ELF-1 (cell line): Measurements from ENCODE around the gene SHF.

Experiments used
- DNase-seq: peaks from one replicate; pipeline ENCODE4 v3.0.0-alpha.2; 2016; ENCODE audit warnings: low read depth, low spot score

The SHF gene

DNA sequence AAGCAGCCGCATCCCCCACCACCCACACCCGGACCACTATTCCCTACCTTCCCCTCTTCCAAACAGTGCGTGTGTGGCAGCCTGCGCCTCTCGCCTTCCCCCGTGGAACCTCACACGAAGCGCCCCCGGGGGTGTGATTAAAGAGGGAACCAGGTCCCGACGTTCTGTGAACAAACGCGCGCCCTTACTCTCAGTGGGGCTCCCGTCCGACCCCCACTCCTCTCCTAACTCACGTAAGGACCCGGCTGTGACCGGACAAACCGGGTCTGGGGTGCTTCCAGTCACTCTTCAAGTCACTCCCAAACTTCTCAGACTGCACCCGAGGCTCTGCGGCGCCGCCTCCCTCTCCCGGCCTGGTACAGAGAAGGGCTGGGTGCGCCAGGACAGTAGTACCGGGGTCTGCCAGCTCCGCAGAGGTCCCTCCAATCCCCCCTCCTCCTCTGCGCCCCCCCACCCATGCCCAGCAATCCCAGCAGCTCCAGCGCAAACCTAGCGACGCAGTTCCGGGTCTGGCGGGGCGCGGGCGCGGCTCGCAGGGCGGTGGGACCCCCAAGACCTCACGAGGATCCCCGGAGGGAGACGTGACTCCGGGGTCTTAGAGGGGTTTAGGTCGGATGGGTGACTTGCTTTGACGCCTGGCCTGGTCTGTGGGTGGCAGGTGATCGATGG is 58.7 kb downstream of the SHF start:
- no peak for DNase-seq

GRCh38 chr15:45126535-45127158 is 61.1 kb downstream of the SHF start:
- no peak for DNase-seq

DNA sequence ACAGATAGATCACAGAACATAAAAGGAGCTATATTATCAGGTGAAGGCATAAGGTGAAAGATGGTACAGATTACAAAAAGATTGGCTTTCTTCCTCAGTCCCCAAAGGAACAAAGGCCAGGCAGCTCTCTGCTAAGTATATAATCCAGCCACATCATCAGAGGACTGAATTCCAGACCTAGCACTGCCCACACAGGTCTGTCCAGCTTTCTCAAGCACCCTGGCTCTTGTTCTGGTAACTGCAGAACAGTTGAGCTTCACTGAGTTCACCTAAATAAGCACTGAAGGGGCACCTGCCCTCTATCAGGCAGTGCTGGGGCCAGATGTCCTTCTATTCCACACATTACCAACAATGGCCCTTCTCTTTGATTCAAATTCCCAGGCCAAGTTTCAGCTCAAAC is 64.4 kb downstream of the SHF start:
- DNase-seq: no peak

- DNase-seq: no peak
Measured at GRCh38 chr15:45122719-45123118, 65.0 kb downstream of the SHF start.

GRCh38 chr15:45121706-45122417 is 65.9 kb downstream of the SHF start:
- DNase-seq: peak; percentile 11

DNA sequence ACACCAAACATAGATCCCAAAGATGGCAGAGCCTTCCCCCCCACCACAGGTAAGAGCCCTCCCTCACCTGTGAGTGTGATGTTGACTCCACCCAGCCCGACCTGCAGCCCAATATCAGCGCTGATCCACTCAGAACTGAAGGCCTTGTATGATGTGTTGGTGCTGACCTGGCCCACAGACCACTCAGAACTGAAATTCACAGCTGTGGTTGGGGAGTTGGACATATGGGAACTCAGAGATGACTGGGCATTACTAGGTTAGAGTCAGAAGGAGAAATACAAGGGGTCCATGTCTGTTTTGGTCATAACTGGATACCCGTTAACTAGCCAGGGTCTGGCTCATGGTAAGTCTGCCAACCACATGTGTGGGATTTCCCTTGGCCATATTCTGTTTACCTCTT is 66.7 kb downstream of the SHF start:
- no peak for DNase-seq

GRCh38 chr15:45120081-45120972 is 67.4 kb downstream of the SHF start:
- DNase-seq: no peak

DNA sequence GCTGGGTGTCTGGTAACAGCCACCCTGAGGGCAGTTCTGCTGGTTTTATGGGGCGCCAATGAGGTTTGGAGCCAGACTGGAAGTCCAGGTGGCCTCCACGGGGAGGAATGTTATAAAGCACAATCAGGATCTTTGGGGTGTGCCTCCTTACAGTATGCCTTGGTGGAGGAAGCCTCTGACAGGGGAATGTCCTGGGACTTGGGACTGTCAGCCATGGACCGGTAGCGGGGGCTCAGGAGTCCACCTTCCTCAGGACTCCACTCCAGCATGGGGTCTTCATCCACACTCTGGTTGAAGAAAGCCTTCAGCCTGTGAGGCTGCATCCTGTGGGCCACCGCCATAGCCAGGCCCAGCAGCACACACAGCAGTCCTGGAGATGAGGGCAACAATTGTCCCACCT is 68.8 kb downstream of the SHF start:
- DNase-seq: no peak

GRCh38 chr15:45118131-45118588 is 69.6 kb downstream of the SHF start:
- peak; percentile 96 for DNase-seq

DNA sequence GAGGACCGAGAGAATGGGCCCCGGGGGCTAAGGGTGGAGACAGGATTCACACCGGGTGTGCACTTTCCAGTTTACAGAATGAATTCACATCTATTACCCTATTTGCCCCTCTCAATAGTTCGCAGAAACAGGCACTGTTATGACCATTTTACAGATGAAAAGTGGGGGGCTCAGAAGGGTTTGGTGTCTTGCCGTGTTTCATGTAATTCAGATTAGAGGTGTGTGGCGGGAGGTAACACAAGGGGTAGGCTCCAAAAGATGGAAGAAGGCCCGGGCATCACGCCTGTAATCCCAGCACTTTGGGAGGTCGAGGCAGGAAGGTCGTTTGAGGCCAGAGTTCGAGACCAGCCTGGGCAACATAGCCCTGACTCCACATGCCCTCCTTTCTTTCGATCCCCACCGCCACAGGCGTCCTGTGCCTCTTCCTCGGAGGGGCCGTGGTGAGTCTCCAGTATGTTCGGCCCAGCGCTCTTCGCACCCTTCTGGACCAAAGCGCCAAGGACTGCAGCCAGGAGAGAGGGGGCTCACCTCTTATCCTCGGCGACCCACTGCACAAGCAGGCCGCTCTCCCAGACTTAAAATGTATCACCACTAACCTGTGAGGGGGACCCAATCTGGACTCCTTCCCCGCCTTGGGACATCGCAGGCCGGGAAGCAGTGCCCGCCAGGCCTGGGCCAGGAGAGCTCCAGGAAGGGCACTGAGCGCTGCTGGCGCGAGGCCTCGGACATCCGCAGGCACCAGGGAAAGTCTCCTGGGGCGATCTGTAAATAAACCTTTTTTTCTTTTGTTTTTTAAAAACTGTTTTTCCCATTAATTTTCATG is 70.2 kb downstream of the SHF start:
- DNase-seq: no peak
